Karpas-422 (cell line): ENCODE measurements around the gene USP12. TPM values are rescaled to one million over a fixed set of nuclear protein-coding genes. Genes with fewer than 3 reads are reported as not detected.
"Not testable (repeated sequence)": the region's sequence is repeated elsewhere in the genome, so short reads cannot be mapped to it uniquely, and the experiment has no call there.

Experiments used
- DNase-seq: peaks from one replicate; pipeline ENCODE4 v3.0.0-alpha.2; 2015
- H2AFZ ChIP-seq: fragments of 200-600 bp; sonication (generic); 2 replicates; pipeline ENCODE4 v1.6.1; 2014; ENCODE audit warnings: antibody characterized with exemption, low read length, mixed read lengths
- H3K27ac ChIP-seq: fragments of 200-600 bp; sonication (generic); 2 replicates; pipeline ENCODE4 v1.5.1; 2014; ENCODE audit warnings: mild to moderate bottlenecking, low read length, moderate library complexity
- H3K27me3 ChIP-seq: fragments of 200-600 bp; sonication (generic); 2 replicates; pipeline ENCODE4 v1.6.1; 2014; ENCODE audit warnings: low read length, mixed read lengths
- H3K36me3 ChIP-seq: fragments of 200-600 bp; sonication (generic); 2 replicates; pipeline ENCODE4 v1.6.1; 2014; ENCODE audit warnings: low read length, mixed read lengths; ENCODE audit not compliant: insufficient read depth
- H3K4me1 ChIP-seq: fragments of 200-600 bp; sonication (generic); 2 replicates; pipeline ENCODE4 v1.6.1; 2014; ENCODE audit warnings: mild to moderate bottlenecking, low read length, mixed read lengths
- H3K4me2 ChIP-seq: fragments of 200-600 bp; sonication (generic); 2 replicates; pipeline ENCODE4 v1.6.1; 2014; ENCODE audit warnings: low read length, low read depth, mild to moderate bottlenecking; ENCODE audit not compliant: poor library complexity, severe bottlenecking
- H3K4me3 ChIP-seq: fragments of 200-600 bp; sonication (generic); 2 replicates; pipeline ENCODE4 v1.5.1; 2014; ENCODE audit warnings: mild to moderate bottlenecking, antibody characterized with exemption, low read length, mixed read lengths
- H3K79me2 ChIP-seq: fragments of 200-600 bp; sonication (generic); 2 replicates; pipeline ENCODE4 v1.6.1; 2014; ENCODE audit warnings: mild to moderate bottlenecking, low read length, mixed read lengths
- H3K9ac ChIP-seq: fragments of 200-600 bp; sonication (generic); 2 replicates; pipeline ENCODE4 v1.6.0; 2014; ENCODE audit warnings: low read length
- H3K9me2 ChIP-seq: fragments of 200-600 bp; sonication (generic), shearing (Covaris generic); replicated peaks from 2 replicates; pipeline ENCODE4 v1.6.0; 2014; ENCODE audit warnings: mild to moderate bottlenecking, low read length, moderate library complexity; ENCODE audit not compliant: insufficient read depth
- H3K9me3 ChIP-seq: fragments of 300-700, 200-600 bp; sonication (generic); 2 replicates; pipeline ENCODE4 v1.6.1; 2014; ENCODE audit warnings: low read length, mixed read lengths
- H4K20me1 ChIP-seq: fragments of 200-600 bp; sonication (generic); 2 replicates; pipeline ENCODE4 v1.6.1; 2014; ENCODE audit warnings: mild to moderate bottlenecking, antibody characterized with exemption, low read length, low read depth; ENCODE audit not compliant: insufficient read depth
- total RNA-seq: library from RNA; depleted of rRNA; stranded (reverse); fragments of >200 nt; shearing (Covaris generic); gene quantifications from 2 replicates; pipeline ENCODE4 v1.2.3, GENCODE V29; 2014; ENCODE audit warnings: low replicate concordance

USP12 gene
- total RNA-seq, 1 experiment from 2014 or later: 7.2 TPM

DNA sequence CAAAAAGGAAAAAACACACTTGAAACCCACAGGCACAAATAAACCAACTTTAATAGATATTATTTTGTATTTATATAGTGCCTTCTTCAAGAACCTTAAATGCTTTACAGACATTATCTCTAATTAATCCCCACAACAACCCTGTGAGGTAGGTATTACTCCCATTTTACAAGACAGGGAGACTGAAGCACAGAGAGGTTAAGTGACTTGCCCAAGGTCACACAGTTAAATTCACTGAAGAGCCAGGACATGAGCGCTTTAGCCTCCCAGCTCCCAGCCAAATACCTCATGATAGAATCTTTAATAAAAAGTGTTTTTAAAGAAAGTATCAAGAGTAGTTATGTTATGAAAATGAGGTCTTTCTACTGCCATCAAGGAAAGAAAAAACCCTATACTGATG, 105.5 kb downstream of the USP12 start:
- H3K4me3 ChIP-seq, H2AFZ ChIP-seq, H3K4me1 ChIP-seq, H3K4me2 ChIP-seq, H3K9ac ChIP-seq, H3K79me2 ChIP-seq, H3K36me3 ChIP-seq, H3K27me3 ChIP-seq, DNase-seq, H3K9me2 ChIP-seq, H3K9me3 ChIP-seq, H4K20me1 ChIP-seq, H3K27ac ChIP-seq: not testable (repeated sequence)

- H3K27me3 ChIP-seq: no peaks in the 10 kb centered on the region
- no peaks in the 10 kb centered on the region for H3K79me2 ChIP-seq
- H3K36me3 ChIP-seq: no peaks in the 10 kb centered on the region
- H3K4me2 ChIP-seq: no peak overlapping the region
- H3K4me1 ChIP-seq: no peaks in the 10 kb centered on the region
- H3K9me3 ChIP-seq: no peaks in the 10 kb centered on the region; the same call in 1 of the 2 replicates
- no peak overlapping the region for H3K4me3 ChIP-seq
- H3K9me2 ChIP-seq: no peaks in the 10 kb centered on the region
- H3K9ac ChIP-seq: no peak overlapping the region
- DNase-seq: no peak
- H2AFZ ChIP-seq: no peak overlapping the region
- H4K20me1 ChIP-seq: no peaks in the 10 kb centered on the region
- no peak overlapping the region for H3K27ac ChIP-seq
These were observed 106.0 kb downstream of the USP12 start for GRCh38 chr13:27065582-27065981.

DNA sequence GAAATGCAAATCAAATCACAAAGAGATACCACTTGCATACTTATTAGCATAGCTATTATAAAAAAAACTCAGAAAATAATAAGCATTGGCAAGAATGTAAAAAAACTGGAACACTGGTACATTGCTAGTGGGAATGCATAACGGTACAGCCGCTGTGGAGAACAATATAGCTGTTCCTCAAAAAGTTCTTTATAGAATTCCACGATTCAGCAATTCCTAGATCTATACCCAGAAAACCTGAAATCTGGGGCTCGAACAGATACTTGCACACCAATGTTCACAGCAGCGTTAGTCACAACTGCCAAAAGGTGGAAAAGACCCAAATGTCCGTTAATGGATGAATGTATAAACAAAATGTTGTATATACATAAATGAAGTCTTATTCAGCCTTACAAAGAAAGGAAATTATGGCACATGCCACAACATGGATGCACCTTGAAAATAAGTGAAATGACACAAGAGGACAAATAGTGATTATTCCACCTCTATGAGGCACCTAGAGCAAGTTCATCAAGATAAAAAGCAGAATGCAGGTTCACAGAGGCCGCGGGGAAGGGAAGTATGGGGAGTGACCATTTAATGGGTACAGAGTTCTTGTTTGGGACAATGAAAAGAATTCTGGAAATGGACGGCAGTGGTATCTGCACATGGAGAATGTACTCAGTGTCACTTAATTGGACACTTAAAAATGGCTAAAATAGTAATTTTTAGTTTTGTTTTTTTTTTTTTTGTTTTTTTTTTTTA, 107.2 kb downstream of the USP12 start:
- no peaks in the 10 kb centered on the region for H3K9me2 ChIP-seq
- H4K20me1 ChIP-seq: no peaks in the 10 kb centered on the region
- no peak overlapping the region for H2AFZ ChIP-seq
- DNase-seq: no peak
- no peak overlapping the region for H3K4me2 ChIP-seq
- no peaks in the 10 kb centered on the region; the same call in 1 of the 2 replicates for H3K9me3 ChIP-seq
- no peaks in the 10 kb centered on the region for H3K79me2 ChIP-seq
- no peak overlapping the region for H3K9ac ChIP-seq
- H3K27me3 ChIP-seq: no peaks in the 10 kb centered on the region
- no peak overlapping the region for H3K27ac ChIP-seq
- no peak overlapping the region for H3K4me3 ChIP-seq
- H3K4me1 ChIP-seq: no peaks in the 10 kb centered on the region
- no peaks in the 10 kb centered on the region for H3K36me3 ChIP-seq

- H3K9me3 ChIP-seq: no peaks in the 10 kb centered on the region
- no peaks in the 10 kb centered on the region for H3K36me3 ChIP-seq
- no peaks in the 10 kb centered on the region for H3K9me2 ChIP-seq
- no peaks in the 10 kb centered on the region for H3K4me1 ChIP-seq
- no peaks in the 10 kb centered on the region for H3K79me2 ChIP-seq
- no peak overlapping the region for H3K4me3 ChIP-seq
- no peak overlapping the region for H3K27ac ChIP-seq
- H3K27me3 ChIP-seq: no peaks in the 10 kb centered on the region
- DNase-seq: no peak
- no peak overlapping the region for H3K4me2 ChIP-seq
- H2AFZ ChIP-seq: no peak overlapping the region
- H3K9ac ChIP-seq: no peak overlapping the region
- no peaks in the 10 kb centered on the region for H4K20me1 ChIP-seq
These were observed 113.8 kb downstream of the USP12 start for GRCh38 chr13:27057817-27058216.

DNA sequence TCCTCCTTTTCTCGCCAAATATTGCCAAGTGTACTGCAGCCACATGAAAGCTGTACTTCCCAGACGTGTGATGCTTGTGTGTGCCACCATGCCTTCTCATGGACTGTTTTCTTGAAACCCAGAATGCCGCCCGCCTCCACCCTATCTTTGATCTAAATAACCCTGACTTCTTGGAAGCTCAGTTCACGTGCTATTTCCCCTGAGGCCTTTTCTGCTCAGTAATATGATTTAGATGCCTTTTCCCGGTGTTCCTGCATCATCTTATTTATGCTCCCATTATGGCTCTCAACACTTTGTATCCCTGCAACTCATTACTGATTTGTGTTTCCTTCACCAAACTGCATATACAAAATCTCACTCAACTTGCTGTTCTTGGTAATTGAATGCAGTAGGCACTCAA, 116.1 kb downstream of the USP12 start:
- Histone ChIP-seq H3K4me2 (no peak overlapping the region), H2AFZ (no peak overlapping the region), H3K9ac (no peak overlapping the region), H3K27me3 (no peaks in the 10 kb centered on the region), H3K79me2 (no peaks in the 10 kb centered on the region), H3K27ac (no peak overlapping the region), H3K9me2 (no peaks in the 10 kb centered on the region), H3K36me3 (no peaks in the 10 kb centered on the region), H3K4me3 (no peak overlapping the region), H4K20me1 (no peaks in the 10 kb centered on the region), H3K4me1 (no peaks in the 10 kb centered on the region), H3K9me3 (no peaks in the 10 kb centered on the region)
- no peak for DNase-seq

GRCh38 chr13:27054760-27055159, 116.9 kb downstream of the USP12 start:
- Histone ChIP-seq H4K20me1 (no peaks in the 10 kb centered on the region), H3K9ac (no peak overlapping the region), H3K4me1 (no peaks in the 10 kb centered on the region), H3K4me3 (no peak overlapping the region), H2AFZ (no peak overlapping the region), H3K9me2 (no peaks in the 10 kb centered on the region), H3K27ac (no peak overlapping the region), H3K36me3 (no peaks in the 10 kb centered on the region), H3K79me2 (no peaks in the 10 kb centered on the region), H3K9me3 (no peaks in the 10 kb centered on the region), H3K4me2 (no peak overlapping the region), H3K27me3 (no peaks in the 10 kb centered on the region)
- no peak for DNase-seq

GRCh38 chr13:27053902-27054595, 117.6 kb downstream of the USP12 start:
- H3K27me3 ChIP-seq: no peaks in the 10 kb centered on the region
- DNase-seq: no peak
- H3K4me2 ChIP-seq: no peak overlapping the region
- H3K27ac ChIP-seq: no peak overlapping the region
- H3K9ac ChIP-seq: no peak overlapping the region
- no peak overlapping the region for H3K4me3 ChIP-seq
- H3K79me2 ChIP-seq: no peaks in the 10 kb centered on the region
- no peaks in the 10 kb centered on the region for H3K9me2 ChIP-seq
- no peaks in the 10 kb centered on the region for H4K20me1 ChIP-seq
- no peaks in the 10 kb centered on the region for H3K36me3 ChIP-seq
- no peaks in the 10 kb centered on the region for H3K4me1 ChIP-seq
- no peaks in the 10 kb centered on the region for H3K9me3 ChIP-seq
- H2AFZ ChIP-seq: no peak overlapping the region

- Histone ChIP-seq H3K9me3 (no peaks in the 10 kb centered on the region), H3K4me3 (no peak overlapping the region), H3K4me2 (no peak overlapping the region), H3K36me3 (no peaks in the 10 kb centered on the region), H2AFZ (no peak overlapping the region), H3K4me1 (no peaks in the 10 kb centered on the region), H3K9ac (no peak overlapping the region), H3K27ac (no peak overlapping the region), H3K9me2 (no peaks in the 10 kb centered on the region), H3K27me3 (no peaks in the 10 kb centered on the region), H3K79me2 (no peaks in the 10 kb centered on the region), H4K20me1 (no peaks in the 10 kb centered on the region)
- no peak for DNase-seq
These were observed 118.3 kb downstream of the USP12 start for GRCh38 chr13:27053210-27053884.
